Testis (tissue), 3 donors: Measurements from ENCODE around the gene TRIM7. TPM values are rescaled to one million over a fixed set of nuclear protein-coding genes. Genes with fewer than 3 reads are reported as not detected.
"Not testable (repeated sequence)": the region's sequence is repeated elsewhere in the genome, so short reads cannot be mapped to it uniquely, and the experiment has no call there.

Experiments used
- DNase-seq: peaks from one replicate; pipeline ENCODE4 v3.0.0-alpha.2; 2019
- H3K27ac ChIP-seq, 2 donors: fragments of 200-600 bp; sonication (generic); one replicate each; pipeline ENCODE4 v1.5.1; 2019
- H3K27me3 ChIP-seq: fragments of 200-600 bp; sonication (generic); one replicate; pipeline ENCODE4 v1.5.1; 2019
- H3K36me3 ChIP-seq: fragments of 200-600 bp; sonication (generic); one replicate; pipeline ENCODE4 v1.5.1; 2017; ENCODE audit warnings: low read depth; ENCODE audit errors: missing control alignments
- H3K4me1 ChIP-seq: fragments of 200-600 bp; sonication (generic); one replicate; pipeline ENCODE4 v1.5.1; 2019
- H3K4me3 ChIP-seq, 2 donors: fragments of 200-600 bp; sonication (generic); one replicate each; pipeline ENCODE4 v1.5.1; 2017 to 2019
- H3K9me3 ChIP-seq: fragments of 200-600 bp; sonication (generic); one replicate; pipeline ENCODE4 v1.5.1; 2017
- CTCF ChIP-seq, 3 experiments: fragments of 450-650 bp in 2 of 3; fragments of 200-600 bp in 1 of 3; sonication (generic) in 1 of 3; IDR thresholded peaks; one replicate each; pipeline ENCODE4 v1.5.1; 2016 to 2019; ENCODE audit warnings: antibody characterized with exemption in 3 of 3, mild to moderate bottlenecking in 2 of 3, moderate library complexity in 1 of 3
- POLR2A ChIP-seq: fragments of 450-650 bp; IDR thresholded peaks from one replicate; pipeline ENCODE4 v1.6.1; 2017; ENCODE audit warnings: antibody characterized with exemption, mild to moderate bottlenecking, moderate library complexity
- WGBS, 2 donors: methylation state at CpG; one replicate each; pipeline ENCODE4 v1.1.5; 2018; 5-methylcytosine and 5-hydroxymethylcytosine counted together
- intact Hi-C: fragments of 100-400 bp; cut with DNase I; formaldehyde crosslinking; loops from one replicate; pipeline ENCODE4 v1.15.1; 2023; ENCODE audit warnings: low total_unique reads
- polyA plus RNA-seq: library from polyadenylated mRNA; stranded (reverse); fragments of 350-450 nt; fragmentation: Illumina TruSeq; extraction: RNeasy Lipid Tissue Mini Kit (QIAGEN cat#74804); gene quantifications from one replicate; pipeline ENCODE4 v1.2.3, GENCODE V29; 2014; ENCODE audit warnings: low read depth, low replicate concordance; ENCODE audit not compliant: insufficient read depth
- total RNA-seq, 2 donors: library from RNA; depleted of rRNA; stranded (reverse); fragments of >200 nt; gene quantifications; one replicate each; pipeline ENCODE4 v1.2.3, GENCODE V29; 2016

Gene TRIM7
- total and polyA plus RNA-seq, 3 donors from 2014 or later = 0.43 to 0.87 (median 0.47) TPM

- no peaks in the 10 kb centered on the region for H3K27me3 ChIP-seq
- H3K4me3 ChIP-seq = no peak overlapping the region
- H3K27ac ChIP-seq = no peak overlapping the region
- H3K9me3 ChIP-seq = no peaks in the 10 kb centered on the region
- DNase-seq = no peak
- TF ChIP-seq CTCF (IDR thresholded peaks at IDR 0.05) (no peak), POLR2A (no peak)
- H3K4me1 ChIP-seq = no peaks in the 10 kb centered on the region
- intact Hi-C loops = no loop called here
- no peaks in the 10 kb centered on the region for H3K36me3 ChIP-seq
- 21 to 44% methylated on average over 16 of the region's 16 CpGs for WGBS, 2 donors
Measured at GRCh38 chr5:181163487-181164075, 41.4 kb downstream of the TRIM7 start.

GRCh38 chr5:181161534-181162175 lies 43.3 kb downstream of the TRIM7 start:
- intact Hi-C loops = no loop called here

DNA sequence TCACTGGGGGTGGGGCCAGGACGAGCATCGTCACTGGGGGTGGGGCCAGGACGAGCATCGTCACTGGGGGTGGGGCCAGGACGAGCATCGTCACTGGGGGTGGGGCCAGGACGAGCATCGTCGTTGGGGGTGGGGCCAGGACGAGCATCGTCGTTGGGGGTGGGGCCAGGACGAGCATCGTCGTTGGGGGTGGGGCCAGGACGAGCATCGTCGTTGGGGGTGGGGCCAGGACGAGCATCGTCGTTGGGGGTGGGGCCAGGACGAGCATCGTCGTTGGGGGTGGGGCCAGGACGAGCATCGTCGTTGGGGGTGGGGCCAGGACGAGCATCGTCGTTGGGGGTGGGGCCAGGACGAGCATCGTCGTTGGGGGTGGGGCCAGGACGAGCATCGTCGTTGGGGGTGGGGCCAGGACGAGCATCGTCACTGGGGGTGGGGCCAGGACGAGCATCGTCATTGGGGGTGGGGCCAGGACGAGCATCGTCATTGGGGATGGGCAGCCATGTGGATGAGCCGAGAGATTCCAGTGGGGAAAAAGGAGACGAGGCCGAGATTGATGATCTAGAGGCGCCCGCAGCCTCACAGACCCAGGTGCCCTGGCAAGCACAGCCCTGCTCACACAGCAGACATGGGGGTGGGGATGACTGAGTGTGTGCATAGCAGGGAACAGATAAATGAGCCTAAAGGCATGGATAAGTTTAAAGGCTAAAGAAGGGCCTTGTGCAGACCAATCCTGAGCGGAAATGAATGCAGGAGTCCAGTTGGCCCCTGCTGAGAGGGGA lies 44.1 kb downstream of the TRIM7 start:
- intact Hi-C loops, H3K9me3 ChIP-seq, H3K27ac ChIP-seq, H3K27me3 ChIP-seq, H3K36me3 ChIP-seq, H3K4me1 ChIP-seq: not testable (repeated sequence)
- peak; percentile 35 for DNase-seq
- H3K4me3 ChIP-seq = peak overlapping the region in 1 of 2 donors; percentile 41
- 15 to 31% methylated on average over 4 to 16 of the region's 48 CpGs for WGBS, 2 donors

More at GRCh38 chr5:181161534-181162175, 43.3 kb downstream of the TRIM7 start:
- Histone ChIP-seq H3K36me3 (no peaks in the 10 kb centered on the region), H3K27ac (no peak overlapping the region), H3K4me1 (no peaks in the 10 kb centered on the region), H3K9me3 (no peaks in the 10 kb centered on the region), H3K4me3 (no peak overlapping the region), H3K27me3 (no peaks in the 10 kb centered on the region)
- no peak for DNase-seq
- WGBS, 2 donors = 53 to 56% methylated on average over 4 of the region's 4 CpGs
- TF ChIP-seq POLR2A (no peak), CTCF (IDR thresholded peaks at IDR 0.05) (no peak)

GRCh38 chr5:181160152-181160754 lies 44.7 kb downstream of the TRIM7 start:
- Histone ChIP-seq H3K27me3 (no peaks in the 10 kb centered on the region), H3K27ac (peak overlapping the region in 1 of 2 donors; percentile 36), H3K4me3 (peak overlapping the region in 1 of 2 donors; percentile 41), H3K36me3 (no peaks in the 10 kb centered on the region), H3K9me3 (no peaks in the 10 kb centered on the region), H3K4me1 (no peaks in the 10 kb centered on the region)
- 39 to 57% methylated on average over 12 to 14 of the region's 21 CpGs for WGBS, 2 donors
- intact Hi-C loops = no loop called here
- peak; percentile 24 for DNase-seq
- TF ChIP-seq POLR2A (no peak), CTCF (IDR thresholded peaks at IDR 0.05) (no peak)
